Stomach (tissue), 9 donors: ENCODE measurements around the gene IER5L. TPM values are rescaled to one million over a fixed set of nuclear protein-coding genes. Genes with fewer than 3 reads are reported as not detected.

ENCODE experiments used
- DNase-seq, 2 donors: peaks; one replicate each; pipeline versions ENCODE4 v3.0.0 to v3.0.0-alpha.2; 2013 to 2019
- H3K27ac ChIP-seq, 5 donors: fragments of 200-600 bp in 4 of 5; sonication (generic) in 4 of 5; one replicate each; pipeline ENCODE4 v1.5.1; 2013 to 2019; ENCODE audit warnings: mild to moderate bottlenecking in 1 of 5, moderate library complexity in 1 of 5
- H3K27me3 ChIP-seq, 3 donors: fragments of 200-600 bp; sonication (generic); one replicate each; pipeline ENCODE4 v1.5.1; 2017 to 2019; ENCODE audit warnings: mixed run types in 1 of 3
- H3K36me3 ChIP-seq, 4 donors: fragments of 200-600 bp; sonication (generic); 1 replicate in 3 of 4; 2 replicates in 1 of 4; pipeline ENCODE4 v1.5.1; 2016 to 2019
- H3K4me1 ChIP-seq, 4 donors: fragments of 200-600 bp; sonication (generic); one replicate each; pipeline ENCODE4 v1.5.1; 2016 to 2019
- H3K4me3 ChIP-seq, 4 donors: fragments of 200-600 bp; sonication (generic) in 3 of 4; one replicate each; pipeline ENCODE4 v1.5.1; 2016 to 2019; ENCODE audit warnings: mild to moderate bottlenecking in 1 of 4
- H3K9me3 ChIP-seq, 4 donors: fragments of 200-600 bp; sonication (generic); one replicate each; pipeline ENCODE4 v1.5.1; 2016 to 2019
- CTCF ChIP-seq, 7 experiments: fragments of 450-650 bp in 4 of 7; fragments of 200-600 bp in 3 of 7; sonication (generic) in 3 of 7; IDR thresholded peaks; one replicate each; pipeline ENCODE4 v1.5.1; 2016 to 2019; ENCODE audit warnings: antibody characterized with exemption in 7 of 7, control low read depth in 2 of 7, mild to moderate bottlenecking in 1 of 7
- EP300 ChIP-seq: sonication (generic); formaldehyde crosslinking; IDR thresholded peaks from one replicate; pipeline ENCODE4 v1.6.1; 2017; ENCODE audit warnings: antibody characterized with exemption
- POLR2A ChIP-seq, 4 donors: fragments of 450-650 bp; IDR thresholded peaks; one replicate each; pipeline ENCODE4 v1.6.1; 2016; ENCODE audit warnings: antibody characterized with exemption in 4 of 4, control low read depth in 2 of 4, mild to moderate bottlenecking in 1 of 4, moderate library complexity in 1 of 4
- POLR2AphosphoS5 ChIP-seq, 3 donors: sonication (generic); formaldehyde crosslinking; IDR thresholded peaks; one replicate each; pipeline ENCODE4 v1.6.1; 2016; ENCODE audit warnings: antibody characterized with exemption in 3 of 3
- WGBS, 5 donors: extraction: QIAGEN DNeasy Blood & Tissue Kit in 3 of 5; methylation state at CpG; one replicate each; pipeline versions ENCODE4 v1.1.5 to v1.1.7; 2013 to 2018; 5-methylcytosine and 5-hydroxymethylcytosine counted together
- intact Hi-C: fragments of 100-400 bp; cut with DNase I; formaldehyde crosslinking; loops from one replicate; pipeline ENCODE4 v1.15.1; 2023; ENCODE audit warnings: low total_unique reads
- polyA plus RNA-seq, 3 donors: library from polyadenylated mRNA; stranded (reverse); fragments of 200-250 nt; gene quantifications; one replicate each; pipeline ENCODE4 v1.2.3, GENCODE V29; 2013
- total RNA-seq, 5 donors: library from RNA; depleted of rRNA; stranded (reverse); fragments of >200 nt; gene quantifications; one replicate each; pipeline versions ENCODE4 v1.1.0 to v1.2.3, GENCODE V29; 2014 to 2016
- donor health status: healthy with polysubstance abuse.
- donor health status: Bipolar disorder and iron deficiency.
- donor health status: healthy.

Gene IER5L
- total and polyA plus RNA-seq, 8 donors = 2.6 to 30.4 (median 6.2) TPM

GRCh38 chr9:129206401-129206800 is 28.3 kb upstream of the IER5L start:
- no peak for DNase-seq

GRCh38 chr9:129204840-129205239 is 26.8 kb upstream of the IER5L start:
- intact Hi-C loops = loop anchor here (10.0 kb wide), 1 partner anchor 110 kb away; no protein-coding TSS in a partner anchor
- WGBS, 5 donors = 94 to 96% (median 95%) methylated on average over 7 of the region's 7 CpGs
- Histone ChIP-seq H3K36me3 (no peaks in the 10 kb centered on the region), H3K4me3 (no peak overlapping the region), H3K27me3 (no peaks in the 10 kb centered on the region), H3K27ac (no peak overlapping the region), H3K9me3 (no peaks in the 10 kb centered on the region), H3K4me1 (peaks cover 5 to 9% (median 8%) of the 10 kb centered on the region in 4 donors)
- no peak for DNase-seq
- TF ChIP-seq POLR2AphosphoS5 (IDR thresholded peaks at IDR 0.05) (no peak), CTCF (IDR thresholded peaks at IDR 0.05) (no peak), POLR2A (IDR thresholded peaks at IDR 0.05) (no peak), EP300 (no peak)

More at GRCh38 chr9:129206401-129206800, 28.3 kb upstream of the IER5L start:
- WGBS, 5 donors = 47 to 87% (median 69%) methylated on average over 2 of the region's 2 CpGs
- TF ChIP-seq POLR2AphosphoS5 (IDR thresholded peaks at IDR 0.05) (no peak), POLR2A (IDR thresholded peaks at IDR 0.05) (no peak), CTCF (IDR thresholded peaks at IDR 0.05) (no peak), EP300 (no peak)
- H3K27me3 ChIP-seq = no peaks in the 10 kb centered on the region
- peaks cover 5 to 9% (median 8%) of the 10 kb centered on the region in 4 donors for H3K4me1 ChIP-seq
- no peak overlapping the region for H3K4me3 ChIP-seq
- intact Hi-C loops = loop anchor here (10.0 kb wide), 1 partner anchor 108 kb away; no protein-coding TSS in a partner anchor
- no peaks in the 10 kb centered on the region for H3K36me3 ChIP-seq
- no peaks in the 10 kb centered on the region for H3K9me3 ChIP-seq
- H3K27ac ChIP-seq = no peak overlapping the region

GRCh38 chr9:129203556-129203909 is 25.5 kb upstream of the IER5L start:
- Histone ChIP-seq H3K9me3 (no peaks in the 10 kb centered on the region), H3K4me1 (peaks cover 5 to 15% (median 8%) of the 10 kb centered on the region in 4 donors), H3K27me3 (no peaks in the 10 kb centered on the region), H3K27ac (peak overlapping the region in 4 of 5 donors; percentile 89 to 96 (median 93)), H3K4me3 (peak overlapping the region; percentile 48 to 79 (median 66)), H3K36me3 (no peaks in the 10 kb centered on the region)
- DNase-seq = no peak
- intact Hi-C loops = loop anchor here (10.0 kb wide), 1 partner anchor 111 kb away; no protein-coding TSS in a partner anchor
- 64 to 81% (median 74%) methylated on average over 11 of the region's 11 CpGs for WGBS, 5 donors
- no peak for TF ChIP-seq POLR2AphosphoS5 (IDR thresholded peaks at IDR 0.05)
- no peak for TF ChIP-seq CTCF (IDR thresholded peaks at IDR 0.05)
- no peak for TF ChIP-seq EP300
- TF ChIP-seq POLR2A (IDR thresholded peaks at IDR 0.05) = no peak

GRCh38 chr9:129202613-129203555 is 24.8 kb upstream of the IER5L start:
- Histone ChIP-seq H3K4me3 (peak overlapping the region; percentile 48 to 79 (median 66)), H3K36me3 (no peaks in the 10 kb centered on the region), H3K4me1 (peaks cover 5 to 21% (median 12%) of the 10 kb centered on the region in 4 donors), H3K9me3 (no peaks in the 10 kb centered on the region), H3K27ac (peak overlapping the region; percentile 89 to 96 (median 93)), H3K27me3 (no peaks in the 10 kb centered on the region)
- peak; percentile 87 to 94 for DNase-seq
- intact Hi-C loops = loop anchor here (10.0 kb wide), 1 partner anchor 112 kb away; no protein-coding TSS in a partner anchor
- WGBS, 5 donors = 5 to 14% (median 6%) methylated on average over 13 to 57 of the region's 57 CpGs
- no peak for TF ChIP-seq EP300
- TF ChIP-seq POLR2AphosphoS5 (IDR thresholded peaks at IDR 0.05) = peak in 2 of 3 donors; percentile 46 to 77
- TF ChIP-seq POLR2A (IDR thresholded peaks at IDR 0.05) = no peak
- peak in 1 of 7 experiments; percentile 8 for TF ChIP-seq CTCF (IDR thresholded peaks at IDR 0.05)
